ENCODE data around the gene TMEM135.
"Not testable (repeated sequence)": the region's sequence is repeated elsewhere in the genome, so short reads cannot be mapped to it uniquely, and the experiment has no call there.

Gene TMEM135

DNA sequence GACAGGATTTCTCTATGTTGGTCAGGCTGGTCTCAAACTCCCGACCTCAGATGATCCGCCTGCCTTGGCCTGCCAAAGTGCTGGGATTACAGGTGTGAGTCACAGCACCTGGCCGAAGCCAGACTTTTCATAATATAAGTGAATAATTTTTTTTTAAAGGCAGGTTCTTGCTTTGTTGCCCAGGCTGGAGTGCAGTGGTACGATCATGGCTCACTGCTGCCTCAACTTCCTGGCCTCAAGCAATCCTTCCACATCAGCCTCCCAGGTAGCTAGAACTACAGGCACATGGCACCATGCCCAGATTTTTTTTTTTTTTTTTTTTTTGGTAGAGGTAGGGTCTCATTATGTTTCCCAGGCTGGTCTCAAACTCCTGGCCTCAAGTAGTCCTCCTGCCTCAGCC, 33.5 kb upstream of the TMEM135 start:
- H3K4me3 ChIP-seq (ENCODE audit: low read length); H3K4me1 ChIP-seq (ENCODE audit: insufficient read depth, low read length); H3K36me3 ChIP-seq (ENCODE audit: insufficient read depth, low read depth, low read length); H3K9ac ChIP-seq (ENCODE audit: low read depth, low read length); H3K27ac ChIP-seq (ENCODE audit: low read length); H3K9me3 ChIP-seq (ENCODE audit: insufficient read depth, low read depth, low read length); H3K27me3 ChIP-seq (ENCODE audit: insufficient read depth, low read length): not testable (repeated sequence)

- H3K9me3 ChIP-seq (ENCODE audit: insufficient read depth, low read depth, low read length), result no peaks in the 10 kb centered on the region
- H3K9ac ChIP-seq (ENCODE audit: low read depth, low read length), result no peak overlapping the region
- H3K27me3 ChIP-seq (ENCODE audit: insufficient read depth, low read length), result no peaks in the 10 kb centered on the region
- no peak overlapping the region for H3K27ac ChIP-seq (ENCODE audit: low read length)
- H3K4me1 ChIP-seq (ENCODE audit: insufficient read depth, low read length), result no peaks in the 10 kb centered on the region
- H3K4me3 ChIP-seq (ENCODE audit: low read length), result no peak overlapping the region
- H3K36me3 ChIP-seq (ENCODE audit: insufficient read depth, low read depth, low read length), result no peaks in the 10 kb centered on the region
Measured at GRCh38 chr11:87005569-87005921, 32.2 kb upstream of the TMEM135 start.

- Histone ChIP-seq H3K9me3 (ENCODE audit: insufficient read depth, low read depth, low read length) (no peaks in the 10 kb centered on the region), H3K36me3 (ENCODE audit: insufficient read depth, low read depth, low read length) (no peaks in the 10 kb centered on the region), H3K9ac (ENCODE audit: low read depth, low read length) (no peak overlapping the region), H3K27ac (ENCODE audit: low read length) (no peak overlapping the region), H3K4me1 (ENCODE audit: insufficient read depth, low read length) (no peaks in the 10 kb centered on the region), H3K4me3 (ENCODE audit: low read length) (no peak overlapping the region), H3K27me3 (ENCODE audit: insufficient read depth, low read length) (no peaks in the 10 kb centered on the region)
Measured at GRCh38 chr11:87006035-87006434, 31.7 kb upstream of the TMEM135 start.

DNA sequence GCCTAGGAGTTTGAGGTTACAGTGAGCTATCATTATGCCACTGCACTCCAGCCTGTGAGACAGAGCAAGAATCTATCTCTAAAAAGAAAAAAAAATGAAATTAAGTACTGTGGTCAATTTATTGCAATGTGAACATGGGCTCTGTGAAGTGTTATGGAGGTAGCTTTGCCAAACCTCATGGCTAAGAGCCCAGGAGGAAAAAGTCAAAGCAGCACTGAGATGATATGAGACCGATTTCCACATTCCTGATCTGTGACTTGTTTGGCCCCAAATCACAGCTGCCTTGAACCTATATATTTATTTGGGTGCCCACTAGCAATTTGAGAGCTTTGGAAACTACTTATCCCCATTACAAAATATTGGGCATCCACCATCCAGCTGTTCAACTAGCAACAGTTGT, 29.8 kb upstream of the TMEM135 start:
- Histone ChIP-seq H3K27ac (ENCODE audit: low read length) (no peak overlapping the region), H3K36me3 (ENCODE audit: insufficient read depth, low read depth, low read length) (no peaks in the 10 kb centered on the region), H3K9me3 (ENCODE audit: insufficient read depth, low read depth, low read length) (no peaks in the 10 kb centered on the region)

DNA sequence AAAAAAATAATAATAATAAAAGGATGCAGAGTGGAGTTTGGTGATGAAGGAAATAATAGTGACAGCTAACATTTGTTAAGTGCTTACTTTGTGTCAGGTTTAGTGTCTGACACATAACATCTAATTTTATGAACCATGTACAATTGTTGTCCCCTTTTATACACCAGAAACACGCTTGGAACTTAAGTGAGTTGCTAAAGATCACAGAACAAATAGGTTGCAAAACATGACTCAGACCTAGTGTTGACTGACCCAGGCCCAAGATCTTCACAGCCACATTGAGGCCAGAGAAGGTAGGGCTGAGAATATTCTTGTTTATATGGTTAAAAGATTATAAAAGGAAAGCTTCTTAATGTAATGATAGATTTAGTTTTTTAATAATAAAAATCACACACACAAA, 25.6 kb upstream of the TMEM135 start:
- no peaks in the 10 kb centered on the region for H3K9me3 ChIP-seq (ENCODE audit: insufficient read depth, low read depth, low read length)
- no peaks in the 10 kb centered on the region for H3K36me3 ChIP-seq (ENCODE audit: insufficient read depth, low read depth, low read length)
- no peaks in the 10 kb centered on the region for H3K4me1 ChIP-seq (ENCODE audit: insufficient read depth, low read length)
- H3K4me3 ChIP-seq (ENCODE audit: low read length), result no peak overlapping the region
- H3K27me3 ChIP-seq (ENCODE audit: insufficient read depth, low read length), result no peaks in the 10 kb centered on the region
- H3K9ac ChIP-seq (ENCODE audit: low read depth, low read length), result no peak overlapping the region
- H3K27ac ChIP-seq (ENCODE audit: low read length), result no peak overlapping the region

More for the DNA sequence above, 29.8 kb upstream of the TMEM135 start:
- no peaks in the 10 kb centered on the region for H3K4me1 ChIP-seq (ENCODE audit: insufficient read depth, low read length)
- H3K27me3 ChIP-seq (ENCODE audit: insufficient read depth, low read length), result no peaks in the 10 kb centered on the region
- H3K4me3 ChIP-seq (ENCODE audit: low read length), result no peak overlapping the region
- no peak overlapping the region for H3K9ac ChIP-seq (ENCODE audit: low read depth, low read length)

DNA sequence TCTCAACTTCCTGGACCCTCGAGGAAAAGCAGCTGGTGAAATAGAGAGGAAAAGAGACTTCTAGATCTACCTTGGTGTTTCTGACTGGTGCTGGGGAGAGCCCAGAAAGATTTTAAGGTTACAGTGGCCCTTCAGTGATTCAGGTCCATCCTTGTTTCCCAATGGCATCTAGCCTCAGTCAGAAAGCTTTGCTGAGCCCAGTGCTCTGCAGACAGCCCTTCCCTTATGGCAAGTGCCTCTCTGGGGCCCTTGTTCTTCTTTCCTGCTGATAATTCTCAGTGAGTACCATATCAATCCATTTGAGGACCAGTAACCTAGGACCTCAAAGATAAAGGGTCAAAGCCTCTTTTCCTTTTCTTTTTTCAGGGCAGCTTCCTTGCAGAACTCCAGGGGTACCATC, 25.1 kb upstream of the TMEM135 start:
- H3K27me3 ChIP-seq (ENCODE audit: insufficient read depth, low read length), result no peaks in the 10 kb centered on the region
- H3K27ac ChIP-seq (ENCODE audit: low read length), result no peak overlapping the region
- no peak overlapping the region for H3K4me3 ChIP-seq (ENCODE audit: low read length)
- no peaks in the 10 kb centered on the region for H3K36me3 ChIP-seq (ENCODE audit: insufficient read depth, low read depth, low read length)
- H3K4me1 ChIP-seq (ENCODE audit: insufficient read depth, low read length), result no peaks in the 10 kb centered on the region
- H3K9ac ChIP-seq (ENCODE audit: low read depth, low read length), result no peak overlapping the region
- no peaks in the 10 kb centered on the region for H3K9me3 ChIP-seq (ENCODE audit: insufficient read depth, low read depth, low read length)

GRCh38 chr11:87013912-87014825, 23.6 kb upstream of the TMEM135 start:
- H3K4me1 ChIP-seq (ENCODE audit: insufficient read depth, low read length), result no peaks in the 10 kb centered on the region
- H3K9me3 ChIP-seq (ENCODE audit: insufficient read depth, low read depth, low read length), result 0 out of 2 replicates have a peak, but pooled peaks cover 7% of the 10 kb centered on the region

GRCh38 chr11:87015645-87016044, 22.1 kb upstream of the TMEM135 start:
- Histone ChIP-seq H3K4me3 (ENCODE audit: low read length) (no peak overlapping the region), H3K27ac (ENCODE audit: low read length) (no peak overlapping the region), H3K27me3 (ENCODE audit: insufficient read depth, low read length) (no peaks in the 10 kb centered on the region), H3K9ac (ENCODE audit: low read depth, low read length) (no peak overlapping the region), H3K4me1 (ENCODE audit: insufficient read depth, low read length) (peaks cover 6% of the 10 kb centered on the region; the same call in 1 of the 2 replicates), H3K9me3 (ENCODE audit: insufficient read depth, low read depth, low read length) (0 out of 2 replicates have a peak, but pooled peaks cover 7% of the 10 kb centered on the region), H3K36me3 (ENCODE audit: insufficient read depth, low read depth, low read length) (no peaks in the 10 kb centered on the region)

More at GRCh38 chr11:87013912-87014825, 23.6 kb upstream of the TMEM135 start:
- no peak overlapping the region for H3K9ac ChIP-seq (ENCODE audit: low read depth, low read length)
- H3K4me3 ChIP-seq (ENCODE audit: low read length), result no peak overlapping the region
- H3K36me3 ChIP-seq (ENCODE audit: insufficient read depth, low read depth, low read length), result no peaks in the 10 kb centered on the region
- no peaks in the 10 kb centered on the region for H3K27me3 ChIP-seq (ENCODE audit: insufficient read depth, low read length)
- H3K27ac ChIP-seq (ENCODE audit: low read length), result no peak overlapping the region

- Histone ChIP-seq H3K27me3 (ENCODE audit: insufficient read depth, low read length) (no peaks in the 10 kb centered on the region), H3K9ac (ENCODE audit: low read depth, low read length) (no peak overlapping the region), H3K9me3 (ENCODE audit: insufficient read depth, low read depth, low read length) (0 out of 2 replicates have a peak, but pooled peaks cover 7% of the 10 kb centered on the region), H3K4me1 (ENCODE audit: insufficient read depth, low read length) (peaks cover 6% of the 10 kb centered on the region; the same call in 1 of the 2 replicates), H3K36me3 (ENCODE audit: insufficient read depth, low read depth, low read length) (no peaks in the 10 kb centered on the region), H3K27ac (ENCODE audit: low read length) (no peak overlapping the region), H3K4me3 (ENCODE audit: low read length) (no peak overlapping the region)
Measured at GRCh38 chr11:87019613-87020271, 18.0 kb upstream of the TMEM135 start.

GRCh38 chr11:87020336-87020735, 17.4 kb upstream of the TMEM135 start:
- H3K4me3 ChIP-seq (ENCODE audit: low read length), result no peak overlapping the region
- no peaks in the 10 kb centered on the region for H3K36me3 ChIP-seq (ENCODE audit: insufficient read depth, low read depth, low read length)
- no peaks in the 10 kb centered on the region for H3K27me3 ChIP-seq (ENCODE audit: insufficient read depth, low read length)
- H3K9ac ChIP-seq (ENCODE audit: low read depth, low read length), result no peak overlapping the region
- H3K27ac ChIP-seq (ENCODE audit: low read length), result no peak overlapping the region
- peaks cover 6% of the 10 kb centered on the region; the same call in 1 of the 2 replicates for H3K4me1 ChIP-seq (ENCODE audit: insufficient read depth, low read length)
- H3K9me3 ChIP-seq (ENCODE audit: insufficient read depth, low read depth, low read length), result 0 out of 2 replicates have a peak, but pooled peaks cover 7% of the 10 kb centered on the region

DNA sequence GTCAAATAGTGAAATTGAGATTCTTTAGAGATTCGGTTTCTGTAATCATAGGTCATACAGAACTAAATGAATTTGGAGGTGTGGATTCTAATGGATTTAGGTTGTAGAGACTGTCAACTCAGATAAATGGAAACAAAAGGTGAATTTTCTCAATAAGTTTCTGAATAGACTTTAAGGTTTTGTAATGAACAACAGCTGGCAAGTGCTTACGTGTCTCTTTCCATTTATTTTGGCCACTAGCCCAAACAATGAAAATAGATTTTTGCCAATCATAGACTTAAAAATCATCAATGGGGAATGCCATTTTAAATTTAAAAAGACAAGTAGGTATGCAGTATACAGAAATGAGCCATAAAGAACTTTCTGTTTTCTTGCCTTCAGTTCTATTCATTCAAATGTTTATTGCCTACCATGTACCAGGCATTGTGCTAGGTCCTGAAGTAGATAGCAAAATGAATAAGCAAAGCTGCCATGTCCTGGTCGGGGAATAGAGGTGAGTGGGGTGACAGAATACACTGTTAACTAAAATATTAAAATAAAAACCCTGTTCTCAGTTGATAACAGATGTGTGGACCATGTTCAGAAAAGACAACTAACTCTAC, 16.9 kb upstream of the TMEM135 start:
- Histone ChIP-seq H3K36me3 (ENCODE audit: insufficient read depth, low read depth, low read length) (no peaks in the 10 kb centered on the region), H3K4me1 (ENCODE audit: insufficient read depth, low read length) (peaks cover 6% of the 10 kb centered on the region; the same call in 1 of the 2 replicates), H3K9me3 (ENCODE audit: insufficient read depth, low read depth, low read length) (0 out of 2 replicates have a peak, but pooled peaks cover 7% of the 10 kb centered on the region), H3K27me3 (ENCODE audit: insufficient read depth, low read length) (no peaks in the 10 kb centered on the region), H3K9ac (ENCODE audit: low read depth, low read length) (no peak overlapping the region), H3K4me3 (ENCODE audit: low read length) (no peak overlapping the region), H3K27ac (ENCODE audit: low read length) (no peak overlapping the region)
